DMS114 treated with DMSO at 0.1 percent for 48 hours (cell line): ENCODE results near the gene MYL1.

ENCODE experiments used
- DNase-seq: peaks from one replicate; lab custom pipeline; 2025; ENCODE audit not compliant: unreplicated experiment; lab: John Stamatoyannopoulos, UW

The MYL1 gene

GRCh38 chr2:210268281-210268680 lies 46.7 kb downstream of the MYL1 start:
- no peak for DNase-seq

- DNase-seq: no peak
Measured at GRCh38 chr2:210267698-210268097, 47.3 kb downstream of the MYL1 start.

- DNase-seq: no peak
Measured at GRCh38 chr2:210264282-210264681, 50.7 kb downstream of the MYL1 start.

- no peak for DNase-seq
Measured at GRCh38 chr2:210263841-210264240, 51.1 kb downstream of the MYL1 start.

- no peak for DNase-seq
Measured at GRCh38 chr2:210262036-210262435, 52.9 kb downstream of the MYL1 start.

GRCh38 chr2:210259687-210260086 lies 55.3 kb downstream of the MYL1 start:
- no peak for DNase-seq

- no peak for DNase-seq
Measured at GRCh38 chr2:210252699-210253606, 62.0 kb downstream of the MYL1 start.

GRCh38 chr2:210250622-210251021 lies 64.4 kb downstream of the MYL1 start:
- DNase-seq: no peak
